ENCODE measurements around the gene ABCG8.

Gene ABCG8

DNA sequence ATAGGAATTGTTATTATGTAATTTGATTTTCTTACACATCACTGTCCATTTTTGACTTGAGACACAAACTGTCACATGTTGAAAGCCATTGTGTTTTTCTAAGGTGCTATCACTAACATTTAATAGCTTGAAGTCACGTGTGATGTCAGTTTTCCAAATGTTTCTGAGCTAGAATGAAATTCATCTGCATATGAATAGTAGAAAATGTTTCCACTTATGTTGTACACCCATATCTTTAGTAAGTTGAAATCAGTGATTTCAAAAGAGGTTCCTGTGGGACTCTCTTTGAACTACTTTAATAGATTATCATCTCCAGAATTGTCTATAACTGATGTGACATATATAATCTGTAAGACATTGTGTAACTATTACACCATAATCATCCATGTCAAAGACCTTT lies 27.9 kb upstream of the ABCG8 start:
- H2BK120ac ChIP-seq (ENCODE audit: low read depth, low read length): no peak overlapping the region
- no peak overlapping the region for H2AK5ac ChIP-seq (ENCODE audit: low read length, severe bottlenecking)
- WGBS: no CpG with 5 or more reads among the region's 1 CpG
- no peak overlapping the region for H2BK15ac ChIP-seq (ENCODE audit: low read depth, poor library complexity, severe bottlenecking)
- no peak overlapping the region for H3K4ac ChIP-seq (ENCODE audit: low read depth in 1 of 2, low read length in 2 of 2)
- H3K14ac ChIP-seq (ENCODE audit: low read length in 2 of 2): no peak overlapping the region
- no peak overlapping the region for H3K9ac ChIP-seq (ENCODE audit: low read length)
- no peak overlapping the region for H3K4me3 ChIP-seq (ENCODE audit: insufficient read depth in 1 of 2, low read depth in 1 of 2, low read length in 2 of 2)
- H4K91ac ChIP-seq (ENCODE audit: low read length): no peak overlapping the region
- no peak overlapping the region for H4K8ac ChIP-seq (ENCODE audit: low read length)
- no peak overlapping the region for H2AFZ ChIP-seq (ENCODE audit: low read depth, low read length)
- no peaks in the 10 kb centered on the region for H3K4me1 ChIP-seq (ENCODE audit: control insufficient read depth, insufficient read depth, low read depth, low read length)
- no peak for DNase-seq
- peaks cover 3 to 47% of the 10 kb centered on the region in 2 experiments for H3K36me3 ChIP-seq (ENCODE audit: control insufficient read depth in 1 of 2, insufficient read depth in 2 of 2, low read depth in 1 of 2, low read length in 2 of 2)
- no peaks in the 10 kb centered on the region for H3K9me3 ChIP-seq (ENCODE audit: control insufficient read depth, low read length)
- no peak overlapping the region for H3K27ac ChIP-seq (ENCODE audit: low read length, poor library complexity, severe bottlenecking)
- H3K79me1 ChIP-seq (replicated peaks; ENCODE audit: low read length, poor library complexity, severe bottlenecking): no peaks in the 10 kb centered on the region
- H3K27me3 ChIP-seq (ENCODE audit: control insufficient read depth in 1 of 2, insufficient read depth in 1 of 2, low read length in 2 of 2): no peaks in the 10 kb centered on the region
- no peak overlapping the region for H2BK5ac ChIP-seq (ENCODE audit: low read depth, low read length, poor library complexity, severe bottlenecking)
- no peak overlapping the region for H3K23ac ChIP-seq (ENCODE audit: low read length in 2 of 2)
- H3K4me2 ChIP-seq (ENCODE audit: low read length, poor library complexity, severe bottlenecking): no peak overlapping the region
- H2BK12ac ChIP-seq (ENCODE audit: low read length in 2 of 2): no peak overlapping the region
- H3K18ac ChIP-seq (ENCODE audit: low read depth in 1 of 2, low read length in 2 of 2): no peak overlapping the region

GRCh38 chr2:43812006-43812405 lies 26.8 kb upstream of the ABCG8 start:
- Histone ChIP-seq H3K27me3 (ENCODE audit: control insufficient read depth in 1 of 2, insufficient read depth in 1 of 2, low read length in 2 of 2) (no peaks in the 10 kb centered on the region), H3K27ac (ENCODE audit: low read length, poor library complexity, severe bottlenecking) (no peak overlapping the region), H3K4ac (ENCODE audit: low read depth in 1 of 2, low read length in 2 of 2) (no peak overlapping the region), H3K23ac (ENCODE audit: low read length in 2 of 2) (no peak overlapping the region), H2BK12ac (ENCODE audit: low read length in 2 of 2) (no peak overlapping the region), H2AFZ (ENCODE audit: low read depth, low read length) (no peak overlapping the region), H2BK15ac (ENCODE audit: low read depth, poor library complexity, severe bottlenecking) (no peak overlapping the region), H3K4me3 (ENCODE audit: insufficient read depth in 1 of 2, low read depth in 1 of 2, low read length in 2 of 2) (no peak overlapping the region), H3K4me1 (ENCODE audit: control insufficient read depth, insufficient read depth, low read depth, low read length) (no peaks in the 10 kb centered on the region), H2AK5ac (ENCODE audit: low read length, severe bottlenecking) (no peak overlapping the region), H4K8ac (ENCODE audit: low read length) (no peak overlapping the region), H2BK5ac (ENCODE audit: low read depth, low read length, poor library complexity, severe bottlenecking) (no peak overlapping the region), H3K9me3 (ENCODE audit: control insufficient read depth, low read length) (no peaks in the 10 kb centered on the region), H4K91ac (ENCODE audit: low read length) (no peak overlapping the region), H3K36me3 (ENCODE audit: control insufficient read depth in 1 of 2, insufficient read depth in 2 of 2, low read depth in 1 of 2, low read length in 2 of 2) (peaks cover 3 to 37% of the 10 kb centered on the region in 2 experiments), H3K18ac (ENCODE audit: low read depth in 1 of 2, low read length in 2 of 2) (no peak overlapping the region), H3K79me1 (replicated peaks; ENCODE audit: low read length, poor library complexity, severe bottlenecking) (no peaks in the 10 kb centered on the region), H3K4me2 (ENCODE audit: low read length, poor library complexity, severe bottlenecking) (no peak overlapping the region), H3K14ac (ENCODE audit: low read length in 2 of 2) (no peak overlapping the region), H2BK120ac (ENCODE audit: low read depth, low read length) (no peak overlapping the region), H3K9ac (ENCODE audit: low read length) (no peak overlapping the region)
- no peak for DNase-seq
- 100% methylated on average over 1 of the region's 2 CpGs for WGBS

GRCh38 chr2:43812947-43813346 lies 25.8 kb upstream of the ABCG8 start:
- H3K4ac ChIP-seq (ENCODE audit: low read depth in 1 of 2, low read length in 2 of 2): no peak overlapping the region
- no peak overlapping the region for H2AFZ ChIP-seq (ENCODE audit: low read depth, low read length)
- no peak overlapping the region for H3K23ac ChIP-seq (ENCODE audit: low read length in 2 of 2)
- 100% methylated on average over 1 of the region's 2 CpGs for WGBS
- H3K27ac ChIP-seq (ENCODE audit: low read length, poor library complexity, severe bottlenecking): no peak overlapping the region
- no peak overlapping the region for H2BK5ac ChIP-seq (ENCODE audit: low read depth, low read length, poor library complexity, severe bottlenecking)
- H3K27me3 ChIP-seq (ENCODE audit: control insufficient read depth in 1 of 2, insufficient read depth in 1 of 2, low read length in 2 of 2): no peaks in the 10 kb centered on the region
- no peak overlapping the region for H3K14ac ChIP-seq (ENCODE audit: low read length in 2 of 2)
- no peak overlapping the region for H2BK12ac ChIP-seq (ENCODE audit: low read length in 2 of 2)
- H3K9me3 ChIP-seq (ENCODE audit: control insufficient read depth, low read length): no peaks in the 10 kb centered on the region
- H3K4me1 ChIP-seq (ENCODE audit: control insufficient read depth, insufficient read depth, low read depth, low read length): no peaks in the 10 kb centered on the region
- H3K18ac ChIP-seq (ENCODE audit: low read depth in 1 of 2, low read length in 2 of 2): no peak overlapping the region
- H3K79me1 ChIP-seq (replicated peaks; ENCODE audit: low read length, poor library complexity, severe bottlenecking): no peaks in the 10 kb centered on the region
- no peak overlapping the region for H2AK5ac ChIP-seq (ENCODE audit: low read length, severe bottlenecking)
- no peak for DNase-seq
- no peak overlapping the region for H3K4me2 ChIP-seq (ENCODE audit: low read length, poor library complexity, severe bottlenecking)
- peaks cover 3 to 33% of the 10 kb centered on the region in 2 experiments for H3K36me3 ChIP-seq (ENCODE audit: control insufficient read depth in 1 of 2, insufficient read depth in 2 of 2, low read depth in 1 of 2, low read length in 2 of 2)
- no peak overlapping the region for H4K91ac ChIP-seq (ENCODE audit: low read length)
- H2BK120ac ChIP-seq (ENCODE audit: low read depth, low read length): no peak overlapping the region
- H3K9ac ChIP-seq (ENCODE audit: low read length): no peak overlapping the region
- H4K8ac ChIP-seq (ENCODE audit: low read length): no peak overlapping the region
- H3K4me3 ChIP-seq (ENCODE audit: insufficient read depth in 1 of 2, low read depth in 1 of 2, low read length in 2 of 2): no peak overlapping the region
- H2BK15ac ChIP-seq (ENCODE audit: low read depth, poor library complexity, severe bottlenecking): no peak overlapping the region

DNA sequence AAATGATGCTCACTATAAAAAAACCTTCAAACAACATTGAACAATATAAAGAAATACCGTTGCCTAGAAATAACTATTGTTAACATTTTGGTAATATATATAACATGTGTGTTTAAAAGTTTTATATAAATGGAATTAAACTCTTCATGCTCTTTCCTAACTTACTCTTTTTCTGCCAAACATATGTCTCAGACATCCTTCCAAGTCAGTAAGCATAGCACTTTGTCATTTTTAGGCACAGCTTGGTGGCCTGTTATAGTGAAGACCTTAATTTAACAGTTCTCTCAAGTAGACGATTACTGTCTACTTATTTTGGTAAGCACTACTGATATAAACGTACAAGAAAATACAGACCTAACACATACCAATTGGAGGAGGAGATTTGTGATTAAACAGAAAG lies 24.1 kb upstream of the ABCG8 start:
- H3K4me3 ChIP-seq (ENCODE audit: insufficient read depth in 1 of 2, low read depth in 1 of 2, low read length in 2 of 2): no peak overlapping the region
- no peaks in the 10 kb centered on the region for H3K9me3 ChIP-seq (ENCODE audit: control insufficient read depth, low read length)
- no peak overlapping the region for H2BK5ac ChIP-seq (ENCODE audit: low read depth, low read length, poor library complexity, severe bottlenecking)
- no peak overlapping the region for H2BK12ac ChIP-seq (ENCODE audit: low read length in 2 of 2)
- peaks cover 0 to 24% of the 10 kb centered on the region in 2 experiments for H3K36me3 ChIP-seq (ENCODE audit: control insufficient read depth in 1 of 2, insufficient read depth in 2 of 2, low read depth in 1 of 2, low read length in 2 of 2)
- H3K79me1 ChIP-seq (replicated peaks; ENCODE audit: low read length, poor library complexity, severe bottlenecking): no peaks in the 10 kb centered on the region
- no peak overlapping the region for H3K14ac ChIP-seq (ENCODE audit: low read length in 2 of 2)
- DNase-seq: no peak
- no peaks in the 10 kb centered on the region for H3K27me3 ChIP-seq (ENCODE audit: control insufficient read depth in 1 of 2, insufficient read depth in 1 of 2, low read length in 2 of 2)
- H4K91ac ChIP-seq (ENCODE audit: low read length): no peak overlapping the region
- H3K9ac ChIP-seq (ENCODE audit: low read length): no peak overlapping the region
- H3K4ac ChIP-seq (ENCODE audit: low read depth in 1 of 2, low read length in 2 of 2): no peak overlapping the region
- H3K23ac ChIP-seq (ENCODE audit: low read length in 2 of 2): no peak overlapping the region
- no peak overlapping the region for H2AK5ac ChIP-seq (ENCODE audit: low read length, severe bottlenecking)
- WGBS: no CpG with 5 or more reads among the region's 3 CpGs
- H4K8ac ChIP-seq (ENCODE audit: low read length): no peak overlapping the region
- no peak overlapping the region for H2BK15ac ChIP-seq (ENCODE audit: low read depth, poor library complexity, severe bottlenecking)
- no peaks in the 10 kb centered on the region for H3K4me1 ChIP-seq (ENCODE audit: control insufficient read depth, insufficient read depth, low read depth, low read length)
- no peak overlapping the region for H3K4me2 ChIP-seq (ENCODE audit: low read length, poor library complexity, severe bottlenecking)
- H3K18ac ChIP-seq (ENCODE audit: low read depth in 1 of 2, low read length in 2 of 2): no peak overlapping the region
- H2AFZ ChIP-seq (ENCODE audit: low read depth, low read length): no peak overlapping the region
- H2BK120ac ChIP-seq (ENCODE audit: low read depth, low read length): no peak overlapping the region
- H3K27ac ChIP-seq (ENCODE audit: low read length, poor library complexity, severe bottlenecking): no peak overlapping the region
